HG03103 (cell line): Measurements from ENCODE around the gene DDR1.

Experiments used
- ATAC-seq: cut with Tn5 transposase; IDR thresholded peaks from one replicate; pipeline ENCODE4 v1.9.1; 2021; ENCODE audit warnings: low read depth; ENCODE audit not compliant: unreplicated experiment

The DDR1 gene

DNA sequence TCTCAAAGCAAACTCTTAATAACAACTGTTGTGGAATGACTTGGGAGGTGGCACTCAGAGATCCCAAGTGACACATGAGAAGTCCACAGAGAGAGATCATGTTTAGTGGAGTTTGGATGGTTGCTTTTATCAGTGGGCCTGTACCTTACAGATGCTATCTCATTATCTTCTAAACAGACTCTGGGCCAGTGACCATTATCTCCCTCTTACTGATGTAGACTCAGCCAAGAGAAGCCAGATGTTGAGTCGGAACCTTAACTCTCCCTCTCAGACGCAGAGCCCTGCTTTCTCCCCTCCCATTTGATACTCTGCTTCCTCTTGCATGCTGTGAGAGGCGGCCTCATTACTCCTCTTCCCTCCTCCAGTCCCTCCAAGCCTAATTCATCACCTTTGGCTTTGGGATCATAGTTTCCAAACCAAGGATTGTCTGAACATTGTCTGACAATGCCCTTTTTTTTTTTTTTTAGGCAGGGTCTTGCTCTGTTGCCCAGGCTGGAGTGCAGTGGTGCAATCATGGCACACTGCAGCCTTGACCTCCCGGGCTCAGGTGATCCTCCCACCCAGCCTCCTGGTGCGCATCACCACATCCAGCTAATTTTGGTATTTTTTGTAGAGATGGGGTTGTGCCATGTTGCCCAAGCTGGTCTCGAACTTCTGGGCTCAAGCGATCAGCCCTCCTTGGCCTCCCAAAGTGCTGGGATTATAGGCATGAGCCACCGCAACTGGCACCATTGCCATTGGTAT lies 4.5 kb upstream of the DDR1 start:
- ATAC-seq, result no peak

- no peak for ATAC-seq
These were observed 3.5 kb upstream of the DDR1 start for GRCh38 chr6:30880698-30881252.

GRCh38 chr6:30881392-30882203 lies 2.7 kb upstream of the DDR1 start:
- no peak for ATAC-seq

DNA sequence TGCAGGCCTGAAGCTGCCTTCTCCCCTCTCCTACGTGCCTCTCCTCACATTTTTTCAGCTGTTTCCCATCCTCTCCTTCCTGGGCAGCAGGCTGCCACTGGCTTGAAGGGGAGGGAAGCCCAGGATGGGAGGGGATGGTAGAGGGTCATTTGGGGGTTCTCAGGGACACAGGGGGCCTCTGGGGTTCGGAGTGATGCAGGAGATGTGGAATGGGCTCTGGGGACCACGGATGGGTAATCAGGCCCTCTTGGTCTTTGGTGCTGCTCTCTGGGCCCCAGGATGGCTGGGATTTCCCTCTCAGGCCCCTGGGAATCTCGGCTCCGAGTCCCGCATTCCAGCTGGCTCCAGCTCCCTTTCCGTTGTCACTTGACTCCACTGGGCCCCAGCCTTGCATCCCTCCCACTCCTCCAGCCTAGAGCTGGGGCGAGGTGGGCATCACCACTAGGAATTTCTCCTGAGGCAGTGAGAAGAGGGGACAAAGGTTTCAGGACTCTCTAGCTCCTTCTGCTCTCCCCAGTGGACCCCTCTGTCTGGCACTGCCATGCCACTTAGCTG lies 2.0 kb upstream of the DDR1 start:
- no peak for ATAC-seq

GRCh38 chr6:30882759-30883684 lies 1.3 kb upstream of the DDR1 start:
- ATAC-seq, result no peak

- no peak for ATAC-seq
These were observed 482 bp downstream of the DDR1 start for GRCh38 chr6:30884521-30885480.

- no peak for ATAC-seq
These were observed 1.2 kb downstream of the DDR1 start for GRCh38 chr6:30885481-30885998.

DNA sequence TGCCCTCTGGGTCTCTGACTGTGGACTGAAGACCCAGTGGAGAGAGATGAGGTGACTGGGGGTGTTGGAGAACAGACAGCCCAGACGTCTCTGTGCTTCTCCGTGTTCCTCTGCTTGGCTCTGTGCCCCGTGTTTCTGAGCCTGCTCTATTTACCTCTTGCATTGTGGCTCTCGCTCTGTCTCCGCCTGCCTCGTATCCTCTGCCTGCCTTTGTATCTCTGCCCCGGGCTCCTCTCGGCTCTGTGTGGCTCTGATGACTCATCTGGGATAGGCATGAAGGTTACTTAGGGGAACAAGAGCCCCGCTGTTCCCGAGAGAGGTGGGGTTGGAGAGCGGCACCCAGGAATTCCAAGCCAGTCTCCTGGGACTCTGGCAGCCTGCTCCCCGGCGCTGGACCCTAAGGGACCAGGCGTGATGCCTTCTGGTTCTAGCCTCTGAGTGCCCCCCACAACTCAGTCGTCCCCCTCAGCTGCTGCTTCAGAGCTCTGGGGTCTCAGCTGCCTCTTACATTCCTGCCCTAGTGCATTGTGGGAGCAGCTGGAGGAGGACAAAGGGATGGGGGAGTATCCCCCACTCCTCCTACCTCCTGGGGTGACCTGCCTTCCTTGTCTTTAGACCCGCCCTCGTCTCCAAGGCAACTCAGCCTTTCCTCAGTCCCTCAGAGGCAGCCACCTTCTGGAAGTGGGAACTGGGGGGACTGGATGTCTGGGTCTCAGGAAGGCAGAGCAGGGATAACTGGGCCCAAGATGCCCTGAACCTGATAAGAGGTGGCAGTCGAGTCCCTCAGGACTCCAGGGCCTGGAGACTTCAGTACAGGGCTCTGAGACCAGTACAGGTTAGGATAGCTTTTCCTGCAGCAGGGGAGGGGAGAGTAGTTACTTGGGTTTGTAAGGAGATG lies 1.9 kb downstream of the DDR1 start:
- no peak for ATAC-seq

- no peak for ATAC-seq
These were observed 2.6 kb downstream of the DDR1 start for GRCh38 chr6:30886897-30887255.

DNA sequence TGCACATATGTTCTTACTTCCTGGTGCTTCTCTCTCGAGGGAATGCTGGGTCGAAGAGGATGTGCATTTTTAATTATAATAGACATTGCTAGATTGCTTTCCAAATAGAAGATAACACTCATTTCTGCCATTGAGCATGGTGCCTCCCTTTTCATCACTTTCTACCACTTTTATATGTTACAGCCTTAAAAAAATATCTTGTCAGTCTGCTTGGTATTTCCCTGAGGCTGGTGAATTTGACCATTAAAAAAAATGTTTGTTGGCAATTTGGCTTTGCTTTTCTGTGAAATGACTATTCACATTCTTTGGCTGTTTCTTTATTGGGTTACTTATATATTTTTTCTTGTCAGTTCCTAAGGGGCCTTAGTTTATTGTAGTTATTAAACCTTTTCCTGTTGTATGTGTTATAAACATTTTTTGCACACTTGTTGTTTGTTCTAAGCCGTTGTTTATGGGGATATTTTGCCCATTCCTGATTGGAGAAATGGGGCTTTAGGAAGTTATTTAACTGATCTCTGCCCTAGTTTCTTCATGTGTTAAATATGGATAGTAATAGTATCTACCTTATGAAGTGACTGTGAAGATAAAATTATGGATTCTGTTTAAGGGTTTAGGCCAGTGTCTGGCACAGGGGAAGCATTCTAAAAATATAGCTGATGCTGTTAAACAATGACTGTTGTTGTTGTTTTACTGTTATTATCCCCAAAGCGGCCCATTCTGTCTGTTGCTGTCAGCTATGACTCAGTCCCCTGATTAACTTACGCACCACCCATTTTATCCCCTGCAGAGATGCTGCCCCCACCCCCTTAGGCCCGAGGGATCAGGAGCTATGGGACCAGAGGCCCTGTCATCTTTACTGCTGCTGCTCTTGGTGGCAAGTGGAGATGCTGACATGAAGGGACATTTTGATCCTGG lies 3.8 kb downstream of the DDR1 start:
- ATAC-seq, result no peak

GRCh38 chr6:30888816-30889495 lies 4.6 kb downstream of the DDR1 start:
- ATAC-seq, result no peak

DNA sequence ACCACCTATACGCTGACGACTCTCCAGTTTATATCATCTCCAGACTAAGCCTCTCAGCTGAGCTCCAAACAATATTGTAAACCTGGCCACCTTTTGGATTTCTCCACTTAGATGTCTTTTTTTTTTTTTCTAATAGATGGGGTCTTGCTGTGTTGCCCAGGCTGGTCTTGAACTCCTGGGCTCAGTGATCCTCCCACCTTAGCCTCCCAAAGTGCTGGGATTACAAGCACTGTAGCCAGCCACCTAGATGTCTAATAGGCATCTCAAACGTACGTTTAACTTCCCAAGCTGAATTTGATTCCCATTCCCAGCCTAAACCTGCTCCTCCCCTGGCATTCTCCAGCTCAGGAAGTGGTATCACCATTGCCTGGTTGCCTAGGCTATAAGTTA lies 5.2 kb downstream of the DDR1 start:
- ATAC-seq, result no peak

GRCh38 chr6:30889921-30890645 lies 5.8 kb downstream of the DDR1 start:
- no peak for ATAC-seq

DNA sequence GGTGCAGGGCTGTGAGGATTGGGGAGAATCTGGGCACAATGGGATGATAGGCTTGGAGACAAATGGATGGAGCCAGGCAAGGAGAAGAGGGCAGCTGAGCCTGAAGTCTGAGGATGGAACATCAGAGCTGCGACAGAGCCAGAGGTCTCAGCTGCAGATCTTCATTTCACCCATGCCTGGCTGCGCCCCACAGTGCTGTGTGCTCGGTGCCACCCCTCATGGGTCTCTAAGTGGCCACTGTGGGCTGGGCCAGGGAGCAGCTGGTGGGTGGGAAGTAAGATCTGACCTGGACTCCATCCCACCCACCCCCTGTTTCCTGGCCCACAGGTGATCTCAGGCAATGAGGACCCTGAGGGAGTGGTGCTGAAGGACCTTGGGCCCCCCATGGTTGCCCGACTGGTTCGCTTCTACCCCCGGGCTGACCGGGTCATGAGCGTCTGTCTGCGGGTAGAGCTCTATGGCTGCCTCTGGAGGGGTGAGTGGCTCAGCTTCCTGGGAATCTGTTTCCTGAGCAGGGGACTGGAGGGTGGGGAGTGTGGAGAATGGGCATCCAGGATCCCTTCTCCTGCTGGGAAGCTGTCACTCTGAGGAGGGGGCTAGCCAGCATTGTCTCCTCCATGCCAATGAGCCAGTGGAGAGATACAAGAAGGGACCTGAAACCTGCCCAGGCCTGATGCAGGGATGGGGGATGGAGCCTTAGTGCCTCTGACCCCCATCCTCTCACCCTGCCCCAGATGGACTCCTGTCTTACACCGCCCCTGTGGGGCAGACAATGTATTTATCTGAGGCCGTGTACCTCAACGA lies 6.5 kb downstream of the DDR1 start:
- no peak for ATAC-seq

DNA sequence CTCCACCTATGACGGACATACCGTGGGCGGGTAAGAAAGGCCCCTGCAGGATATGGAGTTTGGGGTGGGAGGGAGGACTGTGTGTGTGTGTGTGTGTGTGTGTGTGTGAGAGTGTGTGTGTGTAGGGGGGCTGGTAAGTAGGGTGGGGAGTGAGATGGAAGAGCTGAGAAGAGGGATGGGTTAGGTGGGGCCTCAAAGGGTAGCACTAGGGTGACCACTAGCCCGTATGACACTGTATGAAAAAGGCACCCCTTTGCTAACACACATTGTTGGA lies 7.1 kb downstream of the DDR1 start:
- no peak for ATAC-seq
